Lower leg skin (tissue), 3 donors: ENCODE measurements around the gene CLTC.

Source experiments
- POLR2A ChIP-seq, 2 donors: fragments of 450-650 bp; IDR thresholded peaks; one replicate each; pipeline ENCODE4 v1.6.1; 2016 to 2017; ENCODE audit warnings: antibody characterized with exemption in 2 of 2, mild to moderate bottlenecking in 1 of 2, moderate library complexity in 1 of 2
- TF ChIP-seq, protein P1 (sequence below), 3 donors: fragments of 450-650 bp; IDR thresholded peaks; one replicate each; pipeline ENCODE4 v1.5.1; 2016; ENCODE audit warnings: antibody characterized with exemption in 3 of 3, mild to moderate bottlenecking in 3 of 3, moderate library complexity in 2 of 3

DNA sequence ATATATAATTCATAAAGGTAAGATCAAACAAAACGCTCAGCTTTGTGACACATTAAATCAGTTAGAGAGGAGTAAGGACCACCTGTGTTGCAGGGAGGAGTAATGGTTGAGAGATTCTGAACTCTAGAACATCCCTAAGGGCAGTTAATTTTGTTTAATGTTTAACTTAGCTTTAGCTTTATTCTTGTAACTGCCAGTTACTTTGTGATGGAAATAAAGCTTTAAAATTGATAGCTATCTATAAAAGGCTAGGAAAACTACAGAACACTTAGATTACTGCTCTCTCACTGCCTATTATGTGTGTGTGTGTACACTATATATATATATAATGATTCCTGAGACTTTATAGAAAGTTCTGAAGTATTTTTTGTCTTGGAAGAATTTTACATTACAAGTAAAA lies 49.7 kb downstream of the CLTC start:
- TF ChIP-seq, protein P1, sequence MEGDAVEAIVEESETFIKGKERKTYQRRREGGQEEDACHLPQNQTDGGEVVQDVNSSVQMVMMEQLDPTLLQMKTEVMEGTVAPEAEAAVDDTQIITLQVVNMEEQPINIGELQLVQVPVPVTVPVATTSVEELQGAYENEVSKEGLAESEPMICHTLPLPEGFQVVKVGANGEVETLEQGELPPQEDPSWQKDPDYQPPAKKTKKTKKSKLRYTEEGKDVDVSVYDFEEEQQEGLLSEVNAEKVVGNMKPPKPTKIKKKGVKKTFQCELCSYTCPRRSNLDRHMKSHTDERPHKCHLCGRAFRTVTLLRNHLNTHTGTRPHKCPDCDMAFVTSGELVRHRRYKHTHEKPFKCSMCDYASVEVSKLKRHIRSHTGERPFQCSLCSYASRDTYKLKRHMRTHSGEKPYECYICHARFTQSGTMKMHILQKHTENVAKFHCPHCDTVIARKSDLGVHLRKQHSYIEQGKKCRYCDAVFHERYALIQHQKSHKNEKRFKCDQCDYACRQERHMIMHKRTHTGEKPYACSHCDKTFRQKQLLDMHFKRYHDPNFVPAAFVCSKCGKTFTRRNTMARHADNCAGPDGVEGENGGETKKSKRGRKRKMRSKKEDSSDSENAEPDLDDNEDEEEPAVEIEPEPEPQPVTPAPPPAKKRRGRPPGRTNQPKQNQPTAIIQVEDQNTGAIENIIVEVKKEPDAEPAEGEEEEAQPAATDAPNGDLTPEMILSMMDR (IDR thresholded peaks at IDR 0.05): no peak
- TF ChIP-seq POLR2A (IDR thresholded peaks at IDR 0.05): no peak
